DND-41 (cell line): Measurements from ENCODE around the gene TTC16.

ENCODE experiments used
- ATAC-seq: fragments of 200-7000 bp; cut with Tn5 transposase; 3 replicates; pipeline ENCODE4 v1.9.1; 2021; ENCODE audit warnings: low read depth; ENCODE audit not compliant: insufficient read depth
- DNase-seq: peaks from one replicate; pipeline ENCODE4 v3.0.0-alpha.2; 2020
- H2AFZ ChIP-seq: 2 replicates; pipeline ENCODE4 v1.6.0; 2012; ENCODE audit warnings: low read depth, low read length
- H3K27ac ChIP-seq: 2 replicates; pipeline ENCODE4 v1.5.1; 2012; ENCODE audit warnings: low read length, inconsistent platforms
- H3K27me3 ChIP-seq: fragments of 200-600 bp; sonication (generic); 2 replicates; pipeline ENCODE4 v1.6.0; 2012; ENCODE audit warnings: low read length, mild to moderate bottlenecking, inconsistent platforms; ENCODE audit not compliant: insufficient read depth, poor library complexity
- H3K36me3 ChIP-seq: 2 replicates; pipeline ENCODE4 v1.5.1; 2012; ENCODE audit warnings: low read length, inconsistent platforms; ENCODE audit not compliant: insufficient read depth
- H3K4me1 ChIP-seq: 2 replicates; pipeline ENCODE4 v1.5.1; 2012; ENCODE audit warnings: mild to moderate bottlenecking, low read length; ENCODE audit not compliant: insufficient read depth
- H3K4me2 ChIP-seq: 2 replicates; pipeline ENCODE4 v1.6.0; 2012; ENCODE audit warnings: mild to moderate bottlenecking, moderate library complexity, low read length, inconsistent platforms; ENCODE audit not compliant: insufficient read depth
- H3K4me3 ChIP-seq, 2 experiments: fragments of 200-600 bp in 1 of 2; shearing (Covaris generic) in 1 of 2; 2 replicates each; pipeline ENCODE4 v1.5.1; 2012 to 2016; ENCODE audit warnings: inconsistent platforms in 2 of 2, low read length in 2 of 2, mild to moderate bottlenecking in 2 of 2, low read depth in 1 of 2, moderate library complexity in 1 of 2
- H3K79me2 ChIP-seq: 2 replicates; pipeline ENCODE4 v1.6.0; 2012; ENCODE audit warnings: low read length, inconsistent platforms; ENCODE audit not compliant: insufficient read depth
- H3K9ac ChIP-seq: 2 replicates; pipeline ENCODE4 v1.6.0; 2012; ENCODE audit warnings: low read depth, mild to moderate bottlenecking, inconsistent platforms, low read length, moderate library complexity
- H3K9me3 ChIP-seq: 2 replicates; pipeline ENCODE4 v1.5.1; 2012; ENCODE audit warnings: low read length, moderate library complexity, mild to moderate bottlenecking, inconsistent platforms; ENCODE audit not compliant: insufficient read depth, severe bottlenecking
- H4K20me1 ChIP-seq: 2 replicates; pipeline ENCODE4 v1.6.0; 2012; ENCODE audit warnings: low read length; ENCODE audit not compliant: insufficient read depth
- CTCF ChIP-seq: IDR thresholded peaks from 2 replicates; pipeline ENCODE4 v1.5.1; 2012; ENCODE audit warnings: borderline replicate concordance, low read length, moderate library complexity, mild to moderate bottlenecking; ENCODE audit not compliant: poor library complexity, severe bottlenecking; ENCODE audit errors: extremely low read depth
- EZH2 ChIP-seq: IDR thresholded peaks from 3 replicates; pipeline ENCODE4 v1.6.1; 2012; ENCODE audit warnings: borderline replicate concordance, low read depth, mild to moderate bottlenecking, moderate library complexity, low read length, inconsistent platforms; ENCODE audit not compliant: severe bottlenecking

Gene TTC16

GRCh38 chr9:127680846-127681245, 35.0 kb upstream of the TTC16 start:
- Histone ChIP-seq H4K20me1 (no peaks in the 10 kb centered on the region), H3K9ac (no peak overlapping the region), H3K4me1 (no peaks in the 10 kb centered on the region), H3K4me3 (no peak overlapping the region), H3K27ac (no peak overlapping the region), H3K36me3 (0 out of 2 replicates have a peak, but pooled peaks cover 9% of the 10 kb centered on the region), H3K4me2 (no peak overlapping the region), H2AFZ (no peak overlapping the region), H3K27me3 (no peaks in the 10 kb centered on the region), H3K9me3 (no peaks in the 10 kb centered on the region), H3K79me2 (no peaks in the 10 kb centered on the region)
- no peak for TF ChIP-seq EZH2
- no peak for TF ChIP-seq CTCF
- no peak for ATAC-seq
- DNase-seq, result no peak

- Histone ChIP-seq H3K9me3 (no peaks in the 10 kb centered on the region), H3K4me1 (no peaks in the 10 kb centered on the region), H4K20me1 (no peaks in the 10 kb centered on the region), H3K4me2 (no peak overlapping the region), H3K9ac (no peak overlapping the region), H3K27ac (no peak overlapping the region), H3K27me3 (no peaks in the 10 kb centered on the region), H3K4me3 (no peak overlapping the region), H2AFZ (no peak overlapping the region), H3K36me3 (0 out of 2 replicates have a peak, but pooled peaks cover 9% of the 10 kb centered on the region), H3K79me2 (no peaks in the 10 kb centered on the region)
- no peak for TF ChIP-seq EZH2
- no peak for TF ChIP-seq CTCF
- DNase-seq (no peak), ATAC-seq (no peak)
These were observed 33.3 kb upstream of the TTC16 start for GRCh38 chr9:127682351-127683136.

GRCh38 chr9:127683723-127684122, 32.2 kb upstream of the TTC16 start:
- DNase-seq, result no peak
- Histone ChIP-seq H3K27ac (no peak overlapping the region), H3K27me3 (no peaks in the 10 kb centered on the region), H4K20me1 (no peaks in the 10 kb centered on the region), H3K4me1 (no peaks in the 10 kb centered on the region), H3K4me2 (no peak overlapping the region), H3K79me2 (no peaks in the 10 kb centered on the region), H3K9ac (no peak overlapping the region), H3K9me3 (no peaks in the 10 kb centered on the region), H3K36me3 (0 out of 2 replicates have a peak, but pooled peaks cover 6% of the 10 kb centered on the region), H3K4me3 (no peak overlapping the region), H2AFZ (no peak overlapping the region)
- TF ChIP-seq CTCF, result no peak
- TF ChIP-seq EZH2, result no peak
- ATAC-seq, result no peak
